ENCODE results near the gene ARID3C.

Gene ARID3C

DNA sequence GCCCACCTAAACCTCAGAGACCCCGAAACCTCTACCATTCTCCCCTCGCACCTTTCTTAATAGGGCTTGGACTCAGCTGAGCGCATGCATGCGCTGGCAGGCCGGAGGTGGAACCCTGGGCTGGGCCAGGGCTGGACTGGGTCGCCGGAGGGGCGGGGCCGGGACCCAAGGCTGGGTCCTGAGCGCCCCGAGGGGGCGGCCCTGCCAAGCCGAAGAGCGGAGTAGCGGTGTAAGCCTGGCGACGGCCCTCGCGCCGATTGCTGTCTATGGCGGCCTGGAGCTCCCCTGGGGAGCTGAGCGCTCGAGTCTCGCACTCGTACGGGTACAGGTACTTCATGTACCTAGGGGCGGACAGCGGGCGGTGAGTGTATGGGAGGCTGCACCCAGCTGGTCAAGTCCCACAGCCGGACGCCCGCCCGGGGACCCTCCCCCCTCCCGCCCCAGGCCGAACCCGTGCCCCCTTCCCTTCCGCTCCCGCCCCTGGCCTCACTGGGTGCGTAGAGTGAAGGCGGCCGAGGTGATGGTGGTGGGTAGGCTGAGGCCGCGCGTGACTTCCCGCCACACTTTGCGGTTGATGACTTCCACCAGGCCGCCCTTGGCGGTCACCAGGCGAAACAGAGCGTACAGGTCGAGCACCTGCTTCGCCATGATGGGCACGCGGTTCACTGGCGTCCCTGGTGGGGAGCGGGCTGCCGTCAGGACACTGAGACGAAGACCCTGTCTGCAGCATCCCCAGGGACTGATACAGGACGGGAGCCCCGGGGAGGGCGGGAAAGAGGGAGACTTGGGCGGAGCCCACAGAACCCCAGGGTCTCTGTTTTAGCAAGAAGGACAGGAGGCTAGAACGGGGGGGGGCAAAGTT is 5.3 kb downstream of the ARID3C start:
- H3K23ac ChIP-seq (ENCODE audit: low read length), result no peak overlapping the region
- no peak overlapping the region for H4K91ac ChIP-seq (ENCODE audit: low read depth, low read length)
- H3K79me2 ChIP-seq (ENCODE audit: control insufficient read depth, insufficient read depth, low read length, poor library complexity), result peaks cover 2% of the 10 kb centered on the region
- no peak overlapping the region for H3K18ac ChIP-seq (ENCODE audit: low read length)
- no CpG with 5 or more reads among the region's 63 CpGs for WGBS (ENCODE audit: extremely low coverage, insufficient coverage, insufficient read length)
- H4K12ac ChIP-seq (ENCODE audit: low read depth, low read length), result no peak overlapping the region
- H2AFZ ChIP-seq (ENCODE audit: insufficient read depth, low read length, poor library complexity), result no peak overlapping the region
- H3K36me3 ChIP-seq (ENCODE audit: control insufficient read depth in 1 of 2, insufficient read depth in 2 of 2, low read length in 2 of 2), result no peaks in the 10 kb centered on the region
- H3K79me1 ChIP-seq (ENCODE audit: low read length), result peaks cover 3% of the 10 kb centered on the region
- H3K4ac ChIP-seq (ENCODE audit: low read depth, low read length), result no peak overlapping the region
- no peak overlapping the region for H4K8ac ChIP-seq (ENCODE audit: low read depth, low read length)
- peaks cover 7 to 9% of the 10 kb centered on the region in 2 experiments for H3K4me1 ChIP-seq (ENCODE audit: control insufficient read depth in 1 of 2, insufficient read depth in 2 of 2, low read length in 2 of 2)
- peaks cover 43% of the 10 kb centered on the region for H3K27me3 ChIP-seq (ENCODE audit: insufficient read depth, low read length)
- no peak overlapping the region for H3K9ac ChIP-seq (ENCODE audit: low read length)
- no peak overlapping the region for H2BK12ac ChIP-seq (ENCODE audit: low read length)
- no peak overlapping the region for H2AK5ac ChIP-seq (ENCODE audit: low read length)
- H2BK5ac ChIP-seq (ENCODE audit: low read depth, low read length, poor library complexity), result no peak overlapping the region
- H2BK120ac ChIP-seq (ENCODE audit: insufficient read depth, low read length, poor library complexity), result no peak overlapping the region
- DNase-seq, result no peak
- H3K4me3 ChIP-seq (ENCODE audit: low read depth, low read length), result no peak overlapping the region
- H3K14ac ChIP-seq (ENCODE audit: low read length), result no peak overlapping the region
- H3K9me3 ChIP-seq (ENCODE audit: insufficient read depth, low read depth, low read length), result peaks cover 15% of the 10 kb centered on the region
- H3K27ac ChIP-seq (ENCODE audit: low read depth, low read length), result no peak overlapping the region
- no peak overlapping the region for H3K4me2 ChIP-seq (ENCODE audit: low read length)

DNA sequence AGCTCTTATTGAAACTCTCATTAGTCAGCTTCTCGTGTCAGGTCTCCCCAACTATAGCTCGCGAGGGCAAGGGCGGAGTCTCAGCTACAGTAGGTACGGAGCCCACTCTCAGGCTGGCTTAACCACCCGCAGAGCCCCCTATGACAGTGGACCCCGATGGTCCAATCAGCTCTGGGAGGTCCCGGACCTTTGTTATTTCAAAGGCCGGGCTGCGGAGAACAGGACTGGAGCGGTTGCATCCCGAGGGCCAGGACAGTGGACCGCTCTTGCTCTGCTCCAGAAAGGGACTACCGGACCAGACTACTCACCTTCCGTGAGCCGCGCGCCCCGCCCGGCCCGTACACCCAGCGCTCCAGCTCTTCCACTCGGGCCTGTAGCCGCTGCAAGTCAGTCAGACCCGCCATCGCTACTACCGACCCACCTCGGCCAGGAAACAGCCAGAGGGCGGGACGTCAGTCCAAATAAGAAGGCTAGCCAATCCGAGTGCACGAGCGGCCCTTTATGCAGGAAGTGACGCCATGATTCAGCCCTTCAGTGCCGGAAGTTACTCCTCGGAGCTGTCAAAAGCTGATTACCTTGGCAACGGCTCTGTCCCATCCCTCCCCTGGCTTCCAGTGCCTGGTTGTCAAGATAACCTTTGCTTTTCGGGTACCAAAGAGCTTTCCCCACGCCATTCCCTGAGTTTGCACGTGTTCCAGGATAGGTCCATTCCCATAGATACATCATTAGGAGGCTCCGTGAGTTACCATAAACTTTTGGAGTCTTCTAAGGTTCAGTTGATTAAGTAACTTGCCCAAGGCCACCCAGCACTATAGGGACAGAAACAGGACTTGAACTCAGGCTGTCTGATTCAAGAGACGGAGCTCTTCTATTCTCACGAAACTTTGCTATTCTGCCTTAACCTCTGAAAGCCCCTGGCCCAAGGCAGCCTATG is 8.5 kb downstream of the ARID3C start, which contains the start of gene DCTN3:
DCTN3 (minus strand) TSS at position 435 of the 934 bp plus-strand sequence; CDS start at position 404, 31 bp downstream.
- H3K27ac ChIP-seq (ENCODE audit: low read depth, low read length), result no peak within 1 kb of the TSS
- H3K79me1 ChIP-seq (ENCODE audit: low read length), result peaks cover 3% of the 10 kb centered on the region
- peaks cover 20% of the 10 kb centered on the region for H3K27me3 ChIP-seq (ENCODE audit: insufficient read depth, low read length)
- peaks cover 10% of the 10 kb centered on the region for H3K9me3 ChIP-seq (ENCODE audit: insufficient read depth, low read depth, low read length)
- H3K18ac ChIP-seq (ENCODE audit: low read length), result no peak within 1 kb of the TSS
- H2BK12ac ChIP-seq (ENCODE audit: low read length), result no peak within 1 kb of the TSS
- peaks cover 2% of the 10 kb centered on the region for H3K79me2 ChIP-seq (ENCODE audit: control insufficient read depth, insufficient read depth, low read length, poor library complexity)
- no peak within 1 kb of the TSS for H2BK120ac ChIP-seq (ENCODE audit: insufficient read depth, low read length, poor library complexity)
- H3K4me1 ChIP-seq (ENCODE audit: control insufficient read depth in 1 of 2, insufficient read depth in 2 of 2, low read length in 2 of 2), result peaks cover 7 to 8% of the 10 kb centered on the region in 2 experiments
- peak within 1 kb of the TSS; percentile 85 for H2AFZ ChIP-seq (ENCODE audit: insufficient read depth, low read length, poor library complexity)
- peak; percentile 97 for DNase-seq
- no CpG with 5 or more reads among the region's 43 CpGs for WGBS (ENCODE audit: extremely low coverage, insufficient coverage, insufficient read length)
- H2AK5ac ChIP-seq (ENCODE audit: low read length), result no peak within 1 kb of the TSS
- H3K36me3 ChIP-seq (ENCODE audit: control insufficient read depth in 1 of 2, insufficient read depth in 2 of 2, low read length in 2 of 2), result peaks cover 2 to 11% of the 10 kb centered on the region in 2 experiments
- H3K9ac ChIP-seq (ENCODE audit: low read length), result peak within 1 kb of the TSS; percentile 73
- no peak within 1 kb of the TSS for H3K23ac ChIP-seq (ENCODE audit: low read length)
- peak within 1 kb of the TSS; percentile 96 for H4K8ac ChIP-seq (ENCODE audit: low read depth, low read length)
- peak within 1 kb of the TSS; percentile 42 for H4K91ac ChIP-seq (ENCODE audit: low read depth, low read length)
- peak within 1 kb of the TSS; percentile 86 for H3K4me3 ChIP-seq (ENCODE audit: low read depth, low read length)
- H3K14ac ChIP-seq (ENCODE audit: low read length), result peak within 1 kb of the TSS; percentile 55
- no peak within 1 kb of the TSS for H3K4ac ChIP-seq (ENCODE audit: low read depth, low read length)
- H2BK5ac ChIP-seq (ENCODE audit: low read depth, low read length, poor library complexity), result no peak within 1 kb of the TSS
- H3K4me2 ChIP-seq (ENCODE audit: low read length), result peak within 1 kb of the TSS; percentile 90
- peak within 1 kb of the TSS; percentile 27 for H4K12ac ChIP-seq (ENCODE audit: low read depth, low read length)

GRCh38 chr9:34615132-34615531 is 13.7 kb downstream of the ARID3C start:
- Histone ChIP-seq H3K27ac (ENCODE audit: low read depth, low read length) (no peak overlapping the region), H3K9ac (ENCODE audit: low read length) (no peak overlapping the region), H3K79me2 (ENCODE audit: control insufficient read depth, insufficient read depth, low read length, poor library complexity) (peaks cover 8% of the 10 kb centered on the region), H2BK120ac (ENCODE audit: insufficient read depth, low read length, poor library complexity) (no peak overlapping the region), H3K23ac (ENCODE audit: low read length) (no peak overlapping the region), H3K27me3 (ENCODE audit: insufficient read depth, low read length) (no peaks in the 10 kb centered on the region), H3K4me1 (ENCODE audit: control insufficient read depth in 1 of 2, insufficient read depth in 2 of 2, low read length in 2 of 2) (peaks cover 9 to 17% of the 10 kb centered on the region in 2 experiments), H3K36me3 (ENCODE audit: control insufficient read depth in 1 of 2, insufficient read depth in 2 of 2, low read length in 2 of 2) (peaks cover 2 to 13% of the 10 kb centered on the region in 2 experiments), H3K4ac (ENCODE audit: low read depth, low read length) (no peak overlapping the region), H4K8ac (ENCODE audit: low read depth, low read length) (no peak overlapping the region), H2BK12ac (ENCODE audit: low read length) (no peak overlapping the region), H2BK5ac (ENCODE audit: low read depth, low read length, poor library complexity) (no peak overlapping the region), H3K14ac (ENCODE audit: low read length) (no peak overlapping the region), H3K79me1 (ENCODE audit: low read length) (peaks cover 10% of the 10 kb centered on the region), H4K12ac (ENCODE audit: low read depth, low read length) (no peak overlapping the region), H3K18ac (ENCODE audit: low read length) (no peak overlapping the region), H3K4me3 (ENCODE audit: low read depth, low read length) (no peak overlapping the region), H2AK5ac (ENCODE audit: low read length) (no peak overlapping the region), H2AFZ (ENCODE audit: insufficient read depth, low read length, poor library complexity) (no peak overlapping the region), H3K9me3 (ENCODE audit: insufficient read depth, low read depth, low read length) (no peaks in the 10 kb centered on the region), H4K91ac (ENCODE audit: low read depth, low read length) (no peak overlapping the region), H3K4me2 (ENCODE audit: low read length) (no peak overlapping the region)
- DNase-seq, result no peak
- WGBS (ENCODE audit: extremely low coverage, insufficient coverage, insufficient read length), result no CpG with 5 or more reads among the region's 2 CpGs

GRCh38 chr9:34612788-34613390 is 16.0 kb downstream of the ARID3C start:
- no peak overlapping the region for H3K23ac ChIP-seq (ENCODE audit: low read length)
- H3K14ac ChIP-seq (ENCODE audit: low read length), result no peak overlapping the region
- DNase-seq, result peak; percentile 59 to 86
- H2BK5ac ChIP-seq (ENCODE audit: low read depth, low read length, poor library complexity), result no peak overlapping the region
- H4K91ac ChIP-seq (ENCODE audit: low read depth, low read length), result peak overlapping the region; percentile 21
- no peak overlapping the region for H2BK12ac ChIP-seq (ENCODE audit: low read length)
- H3K4me1 ChIP-seq (ENCODE audit: control insufficient read depth in 1 of 2, insufficient read depth in 2 of 2, low read length in 2 of 2), result peaks cover 6 to 10% of the 10 kb centered on the region in 2 experiments
- no peak overlapping the region for H2AFZ ChIP-seq (ENCODE audit: insufficient read depth, low read length, poor library complexity)
- H3K9me3 ChIP-seq (ENCODE audit: insufficient read depth, low read depth, low read length), result no peaks in the 10 kb centered on the region
- H2BK120ac ChIP-seq (ENCODE audit: insufficient read depth, low read length, poor library complexity), result no peak overlapping the region
- peaks cover 8% of the 10 kb centered on the region for H3K79me1 ChIP-seq (ENCODE audit: low read length)
- peak overlapping the region; percentile 30 for H4K8ac ChIP-seq (ENCODE audit: low read depth, low read length)
- H3K36me3 ChIP-seq (ENCODE audit: control insufficient read depth in 1 of 2, insufficient read depth in 2 of 2, low read length in 2 of 2), result peaks cover 2 to 11% of the 10 kb centered on the region in 2 experiments
- no peaks in the 10 kb centered on the region for H3K27me3 ChIP-seq (ENCODE audit: insufficient read depth, low read length)
- no peak overlapping the region for H3K18ac ChIP-seq (ENCODE audit: low read length)
- H4K12ac ChIP-seq (ENCODE audit: low read depth, low read length), result no peak overlapping the region
- peak overlapping the region; percentile 67 for H3K4me2 ChIP-seq (ENCODE audit: low read length)
- H3K79me2 ChIP-seq (ENCODE audit: control insufficient read depth, insufficient read depth, low read length, poor library complexity), result peaks cover 8% of the 10 kb centered on the region
- no peak overlapping the region for H2AK5ac ChIP-seq (ENCODE audit: low read length)
- H3K27ac ChIP-seq (ENCODE audit: low read depth, low read length), result no peak overlapping the region
- WGBS (ENCODE audit: extremely low coverage, insufficient coverage, insufficient read length), result no CpG with 5 or more reads among the region's 15 CpGs
- no peak overlapping the region for H3K9ac ChIP-seq (ENCODE audit: low read length)
- no peak overlapping the region for H3K4me3 ChIP-seq (ENCODE audit: low read depth, low read length)
- no peak overlapping the region for H3K4ac ChIP-seq (ENCODE audit: low read depth, low read length)
